Lower leg skin (tissue), 4 donors: Measurements from ENCODE around the gene CHPT1. TPM values are rescaled to one million over a fixed set of nuclear protein-coding genes. Genes with fewer than 3 reads are reported as not detected.

ENCODE experiments used
- DNase-seq, 2 donors: peaks; one replicate each; pipeline ENCODE4 v3.0.0-alpha.2; 2019; ENCODE audit warnings: low spot score in 2 of 2
- H3K4me3 ChIP-seq: fragments of 200-600 bp; sonication (generic); 2 replicates; pipeline ENCODE4 v1.5.1; 2017; ENCODE audit warnings: mild to moderate bottlenecking, low read depth; ENCODE audit not compliant: poor library complexity, severe bottlenecking
- POLR2A ChIP-seq, 2 donors: fragments of 450-650 bp; IDR thresholded peaks; one replicate each; pipeline ENCODE4 v1.6.1; 2016 to 2017; ENCODE audit warnings: antibody characterized with exemption in 2 of 2, mild to moderate bottlenecking in 1 of 2, moderate library complexity in 1 of 2
- WGBS, 2 donors: methylation state at CpG; one replicate each; pipeline ENCODE4 v1.1.5; 2018; 5-methylcytosine and 5-hydroxymethylcytosine counted together
- intact Hi-C: fragments of 100-400 bp; cut with DNase I; formaldehyde crosslinking; loops from one replicate; pipeline ENCODE4 v1.15.0; 2023; ENCODE audit warnings: low total_unique reads
- total RNA-seq, 4 donors: library from RNA; depleted of rRNA; stranded (reverse); fragments of >200 nt; gene quantifications; one replicate each; pipeline ENCODE4 v1.1.0, GENCODE V29; 2016
- TF ChIP-seq, protein P1 (sequence below), 3 donors: fragments of 450-650 bp; IDR thresholded peaks; one replicate each; pipeline ENCODE4 v1.5.1; 2016; ENCODE audit warnings: antibody characterized with exemption in 3 of 3, mild to moderate bottlenecking in 3 of 3, moderate library complexity in 2 of 3

Gene CHPT1
- total RNA-seq, 4 donors from 2014 or later: 56.8 to 121 (median 75.1) TPM

DNA sequence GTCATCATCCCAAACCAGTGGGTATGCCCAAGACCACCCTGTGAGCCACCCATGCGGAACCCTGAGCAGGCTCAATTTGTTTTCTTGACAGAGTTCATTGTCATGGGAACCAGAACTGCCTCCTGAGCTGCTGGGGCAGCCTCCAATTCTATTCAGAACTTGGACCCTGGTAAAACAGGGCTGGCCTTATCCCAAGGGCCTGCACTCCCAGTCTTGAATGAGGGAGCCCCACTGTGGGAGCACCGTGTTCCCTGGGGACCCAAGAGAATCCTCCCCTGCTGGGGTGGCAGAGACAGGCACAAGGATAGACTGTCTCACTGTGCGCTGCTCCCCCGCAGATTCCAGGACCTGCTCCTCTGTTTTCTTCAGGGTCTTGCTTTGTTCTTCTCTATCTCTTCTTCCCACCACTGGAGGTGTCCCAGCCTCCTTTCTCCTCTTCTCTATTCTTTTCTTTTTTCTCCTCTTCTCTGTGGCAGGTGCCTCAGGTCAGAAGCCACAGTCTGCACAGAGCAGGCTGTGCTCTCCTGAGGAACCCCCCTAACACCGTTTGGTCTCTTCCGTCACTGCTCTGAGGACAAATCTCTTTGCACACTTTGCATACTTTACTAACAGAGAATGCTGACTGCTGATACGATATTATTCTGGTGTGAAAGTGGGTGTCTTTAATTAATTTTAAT is 31.2 kb upstream of the CHPT1 start:
- WGBS, 2 donors: 81 to 87% methylated on average over 7 of the region's 7 CpGs
- TF ChIP-seq, protein P1, sequence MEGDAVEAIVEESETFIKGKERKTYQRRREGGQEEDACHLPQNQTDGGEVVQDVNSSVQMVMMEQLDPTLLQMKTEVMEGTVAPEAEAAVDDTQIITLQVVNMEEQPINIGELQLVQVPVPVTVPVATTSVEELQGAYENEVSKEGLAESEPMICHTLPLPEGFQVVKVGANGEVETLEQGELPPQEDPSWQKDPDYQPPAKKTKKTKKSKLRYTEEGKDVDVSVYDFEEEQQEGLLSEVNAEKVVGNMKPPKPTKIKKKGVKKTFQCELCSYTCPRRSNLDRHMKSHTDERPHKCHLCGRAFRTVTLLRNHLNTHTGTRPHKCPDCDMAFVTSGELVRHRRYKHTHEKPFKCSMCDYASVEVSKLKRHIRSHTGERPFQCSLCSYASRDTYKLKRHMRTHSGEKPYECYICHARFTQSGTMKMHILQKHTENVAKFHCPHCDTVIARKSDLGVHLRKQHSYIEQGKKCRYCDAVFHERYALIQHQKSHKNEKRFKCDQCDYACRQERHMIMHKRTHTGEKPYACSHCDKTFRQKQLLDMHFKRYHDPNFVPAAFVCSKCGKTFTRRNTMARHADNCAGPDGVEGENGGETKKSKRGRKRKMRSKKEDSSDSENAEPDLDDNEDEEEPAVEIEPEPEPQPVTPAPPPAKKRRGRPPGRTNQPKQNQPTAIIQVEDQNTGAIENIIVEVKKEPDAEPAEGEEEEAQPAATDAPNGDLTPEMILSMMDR (IDR thresholded peaks at IDR 0.05): no peak
- TF ChIP-seq POLR2A (IDR thresholded peaks at IDR 0.05): no peak
- DNase-seq: no peak
- no peak overlapping the region for H3K4me3 ChIP-seq
- intact Hi-C loops: no loop called here

DNA sequence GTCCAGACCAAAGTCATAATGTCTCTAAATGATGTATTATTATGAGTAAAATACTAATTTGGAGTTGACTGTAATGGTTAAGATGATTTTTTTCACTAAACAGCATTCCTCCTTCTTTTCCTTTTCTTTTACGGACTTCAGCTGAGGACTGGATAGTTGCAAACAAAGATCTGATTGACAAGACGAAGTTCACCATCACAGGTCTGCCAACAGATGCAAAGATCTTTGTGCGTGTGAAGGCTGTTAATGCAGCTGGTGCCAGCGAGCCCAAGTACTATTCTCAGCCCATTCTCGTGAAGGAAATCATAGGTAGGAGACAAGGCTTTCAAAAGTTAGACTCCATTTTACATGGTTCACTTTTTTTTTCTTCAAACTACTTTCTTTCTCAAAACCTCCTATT is 29.8 kb upstream of the CHPT1 start:
- TF ChIP-seq, protein P1 (IDR thresholded peaks at IDR 0.05): no peak
- TF ChIP-seq POLR2A (IDR thresholded peaks at IDR 0.05): no peak
- no peak for DNase-seq
- 73 to 75% methylated on average over 5 of the region's 5 CpGs for WGBS, 2 donors
- intact Hi-C loops: no loop called here
- H3K4me3 ChIP-seq: no peak overlapping the region

GRCh38 chr12:101670007-101670671 is 27.3 kb upstream of the CHPT1 start:
- intact Hi-C loops: no loop called here
- no peak for TF ChIP-seq POLR2A (IDR thresholded peaks at IDR 0.05)
- TF ChIP-seq, protein P1 (IDR thresholded peaks at IDR 0.05): no peak
- 42 to 55% methylated on average over 6 of the region's 6 CpGs for WGBS, 2 donors
- DNase-seq: peak in 1 of 2 donors; percentile 41
- H3K4me3 ChIP-seq: no peak overlapping the region

DNA sequence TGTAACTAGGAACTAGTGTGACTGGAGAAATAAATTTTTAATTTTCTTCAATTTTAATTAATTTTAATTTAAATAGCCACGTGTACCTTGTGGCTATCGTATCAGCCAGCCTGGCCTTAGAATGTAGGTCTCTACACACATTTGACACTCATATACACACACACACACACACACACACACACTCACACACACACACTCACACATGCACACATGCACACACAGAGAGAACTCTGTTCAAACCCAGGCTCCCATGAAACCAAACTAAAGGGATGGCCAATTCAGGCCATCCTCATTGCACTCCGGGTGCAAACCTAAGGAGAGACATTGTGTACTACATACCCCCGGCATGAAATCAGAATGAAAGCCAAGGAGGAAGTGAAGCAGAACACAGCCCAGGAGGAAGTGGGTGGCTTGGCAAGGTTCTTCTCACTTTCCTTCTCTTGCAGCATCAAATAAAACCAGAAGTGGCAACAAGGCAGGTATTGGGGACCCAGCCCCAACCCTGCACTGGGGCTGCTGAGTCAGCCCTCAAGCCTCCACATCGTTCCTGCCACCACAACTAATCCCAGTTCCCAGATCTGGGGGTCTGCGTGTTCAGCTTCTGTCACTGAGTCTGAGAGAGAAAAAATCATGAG is 26.2 kb upstream of the CHPT1 start:
- H3K4me3 ChIP-seq: no peak overlapping the region
- peak in 1 of 2 donors; percentile 23 for DNase-seq
- TF ChIP-seq POLR2A (IDR thresholded peaks at IDR 0.05): no peak
- TF ChIP-seq, protein P1 (IDR thresholded peaks at IDR 0.05): no peak
- intact Hi-C loops: no loop called here
- 67 to 80% methylated on average over 6 of the region's 6 CpGs for WGBS, 2 donors

GRCh38 chr12:101671833-101672232 is 25.6 kb upstream of the CHPT1 start:
- TF ChIP-seq, protein P1 (IDR thresholded peaks at IDR 0.05): no peak
- no peak for TF ChIP-seq POLR2A (IDR thresholded peaks at IDR 0.05)
- no peak overlapping the region for H3K4me3 ChIP-seq
- no peak for DNase-seq
- intact Hi-C loops: no loop called here
- 78 to 81% methylated on average over 4 of the region's 4 CpGs for WGBS, 2 donors
